IPS DF 6.9 (cell line): Measurements from ENCODE around the gene HEATR1.
"Not testable (repeated sequence)": the region's sequence is repeated elsewhere in the genome, so short reads cannot be mapped to it uniquely, and the experiment has no call there.

ENCODE experiments used
- DNase-seq: peaks from one replicate; pipeline ENCODE4 v3.0.0-alpha.2; 2013; ENCODE audit warnings: low read depth, low spot score
- H3K27ac ChIP-seq: one replicate; pipeline ENCODE4 v1.5.1; 2013; ENCODE audit warnings: low read length, control low read depth
- H3K27me3 ChIP-seq: 2 replicates; pipeline ENCODE4 v1.6.1; 2013; ENCODE audit warnings: mild to moderate bottlenecking, low read length; ENCODE audit not compliant: control insufficient read depth, insufficient read depth
- H3K36me3 ChIP-seq: 2 replicates; pipeline ENCODE4 v1.6.1; 2013; ENCODE audit warnings: low read length; ENCODE audit not compliant: control insufficient read depth, insufficient read depth
- H3K4me1 ChIP-seq: 2 replicates; pipeline ENCODE4 v1.6.1; 2013; ENCODE audit warnings: low read length; ENCODE audit not compliant: control insufficient read depth, insufficient read depth
- H3K4me3 ChIP-seq: 2 replicates; pipeline ENCODE4 v1.5.1; 2013; ENCODE audit warnings: mild to moderate bottlenecking, low read length
- H3K9me3 ChIP-seq: 2 replicates; pipeline ENCODE4 v1.6.1; 2013; ENCODE audit warnings: low read length, inconsistent platforms; ENCODE audit not compliant: control insufficient read depth, insufficient read depth
- WGBS: extraction: QIAGEN DNeasy Blood & Tissue Kit; methylation state at CpG from one replicate; pipeline ENCODE4 v1.1.7; 2013; ENCODE audit warnings: mixed read lengths, missing lambda C conversion rate; ENCODE audit not compliant: insufficient read length, insufficient coverage; 5-methylcytosine and 5-hydroxymethylcytosine counted together

The HEATR1 gene

DNA sequence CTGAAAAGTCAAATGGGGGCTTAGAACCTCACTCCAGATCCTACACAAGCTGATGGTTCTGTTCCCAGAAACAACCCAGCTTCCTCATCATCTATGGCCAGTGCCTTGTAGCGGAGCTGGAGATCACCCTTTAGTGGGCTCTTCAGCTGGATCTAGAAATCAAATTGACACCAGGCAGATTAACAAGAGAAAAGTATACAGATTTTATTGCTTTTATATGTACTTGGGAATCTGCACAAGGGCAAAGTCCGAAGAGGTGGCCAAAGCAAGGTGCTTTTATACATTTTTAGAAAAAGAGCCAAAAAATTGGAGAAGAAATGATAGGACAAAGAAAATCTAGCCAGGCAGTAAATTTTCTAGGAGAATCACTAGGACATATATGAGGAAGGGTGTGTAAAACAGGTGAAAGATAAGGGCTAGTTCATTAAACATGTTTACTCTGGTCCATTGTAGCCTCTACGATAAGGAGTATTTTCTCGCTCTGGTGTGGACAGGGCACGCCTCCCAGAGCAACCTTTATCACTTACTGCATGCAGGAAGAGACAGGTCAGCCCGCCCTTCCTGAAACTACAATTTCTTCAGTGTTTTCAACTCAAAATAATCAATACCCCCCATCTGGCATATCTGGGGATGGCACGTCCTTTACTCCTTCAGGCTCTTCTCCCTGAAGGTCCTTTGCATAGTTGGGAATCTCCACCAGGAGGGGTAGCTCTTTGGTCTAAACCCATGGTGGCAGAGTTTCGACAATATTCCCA is 94.5 kb downstream of the HEATR1 start:
- H3K9me3 ChIP-seq = no peaks in the 10 kb centered on the region
- H3K27ac ChIP-seq = no peak overlapping the region
- WGBS = no CpG with 5 or more reads among the region's 8 CpGs
- H3K36me3 ChIP-seq = no peaks in the 10 kb centered on the region
- H3K4me1 ChIP-seq = no peaks in the 10 kb centered on the region
- H3K27me3 ChIP-seq = no peaks in the 10 kb centered on the region
- no peak for DNase-seq
- no peak overlapping the region for H3K4me3 ChIP-seq

DNA sequence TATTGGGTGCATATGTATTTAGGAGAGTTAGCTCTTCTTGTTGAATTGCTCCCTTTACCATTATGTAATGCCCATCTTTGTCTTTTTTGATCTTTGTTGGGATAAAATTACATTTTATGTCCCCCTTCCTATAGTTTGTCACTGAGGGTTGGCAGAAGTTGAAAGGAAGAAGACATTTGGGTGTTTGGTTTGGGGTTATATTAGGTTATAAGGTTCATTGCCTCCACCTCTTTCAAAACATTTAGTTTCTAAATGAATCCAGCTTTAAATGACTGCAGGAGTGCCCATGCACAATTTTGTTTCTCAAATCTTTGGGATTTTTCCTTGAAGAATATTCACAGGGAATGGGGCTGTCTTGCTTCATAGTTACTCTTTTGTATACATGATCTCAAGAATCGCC is 95.1 kb downstream of the HEATR1 start:
- Histone ChIP-seq H3K9me3 (no peaks in the 10 kb centered on the region), H3K4me1 (no peaks in the 10 kb centered on the region), H3K27me3 (no peaks in the 10 kb centered on the region), H3K4me3 (no peak overlapping the region), H3K36me3 (no peaks in the 10 kb centered on the region), H3K27ac (no peak overlapping the region)
- no peak for DNase-seq
- no CpG with 5 or more reads among the region's 1 CpG for WGBS

DNA sequence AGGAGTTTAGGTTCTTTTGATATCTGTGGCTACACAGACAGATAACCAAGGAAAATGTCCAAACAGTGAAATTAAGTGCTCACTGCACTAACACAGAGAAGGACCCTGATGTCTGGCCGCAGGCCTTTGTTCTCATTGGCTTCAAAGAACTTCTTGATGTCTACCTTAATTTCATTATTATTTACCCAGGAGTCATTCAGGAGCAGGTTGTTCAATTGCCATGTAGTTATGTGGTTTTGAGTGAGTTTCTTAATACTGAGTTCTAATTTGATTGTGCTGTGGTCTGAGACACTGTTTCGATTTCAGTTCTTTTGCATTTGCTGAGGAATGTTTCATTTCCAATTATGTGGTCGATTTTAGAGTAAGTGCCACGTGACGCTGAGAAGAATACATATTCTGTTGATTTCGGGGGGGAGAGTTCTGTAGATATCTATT is 95.7 kb downstream of the HEATR1 start:
- no peaks in the 10 kb centered on the region for H3K27me3 ChIP-seq
- no peak overlapping the region for H3K4me3 ChIP-seq
- no peak overlapping the region for H3K27ac ChIP-seq
- WGBS = no CpG with 5 or more reads among the region's 6 CpGs
- H3K36me3 ChIP-seq = no peaks in the 10 kb centered on the region
- H3K4me1 ChIP-seq = no peaks in the 10 kb centered on the region
- H3K9me3 ChIP-seq = no peaks in the 10 kb centered on the region
- no peak for DNase-seq

DNA sequence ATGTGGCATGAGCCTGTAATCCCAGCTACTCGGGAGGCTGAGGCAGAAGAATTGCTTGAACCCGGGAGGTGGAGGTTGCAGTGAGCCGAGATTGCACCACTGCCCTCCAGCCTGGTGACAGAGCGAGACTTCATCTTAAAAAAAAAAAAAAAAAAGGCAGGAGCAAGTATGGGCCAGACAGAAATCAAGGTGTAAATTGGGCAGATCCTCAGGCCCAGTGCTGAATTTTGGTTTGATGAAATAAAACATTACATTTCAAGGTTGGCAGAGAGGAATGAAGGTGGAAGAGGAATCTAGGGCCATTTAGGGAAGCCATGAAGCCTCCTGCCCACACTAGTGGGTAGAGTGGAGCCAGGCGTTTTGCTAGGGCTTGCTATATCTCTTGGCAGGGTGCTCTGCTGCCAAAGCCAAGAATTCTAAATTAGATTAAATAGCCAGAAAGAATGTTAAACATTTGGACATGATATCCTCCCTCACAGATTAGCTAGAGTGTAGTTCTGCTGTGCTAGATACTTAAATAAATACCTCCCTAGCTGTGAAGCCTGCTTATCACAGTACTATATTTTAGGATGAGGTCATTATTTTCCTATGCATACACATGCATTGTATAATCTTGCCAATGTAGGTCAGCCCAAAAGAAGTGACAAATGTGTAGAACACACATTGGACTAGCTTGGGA is 97.2 kb downstream of the HEATR1 start:
- Histone ChIP-seq H3K4me1 (no peaks in the 10 kb centered on the region), H3K9me3 (no peaks in the 10 kb centered on the region), H3K27ac (no peak overlapping the region), H3K36me3 (no peaks in the 10 kb centered on the region), H3K4me3 (no peak overlapping the region), H3K27me3 (no peaks in the 10 kb centered on the region)
- no CpG with 5 or more reads among the region's 5 CpGs for WGBS
- DNase-seq = no peak

DNA sequence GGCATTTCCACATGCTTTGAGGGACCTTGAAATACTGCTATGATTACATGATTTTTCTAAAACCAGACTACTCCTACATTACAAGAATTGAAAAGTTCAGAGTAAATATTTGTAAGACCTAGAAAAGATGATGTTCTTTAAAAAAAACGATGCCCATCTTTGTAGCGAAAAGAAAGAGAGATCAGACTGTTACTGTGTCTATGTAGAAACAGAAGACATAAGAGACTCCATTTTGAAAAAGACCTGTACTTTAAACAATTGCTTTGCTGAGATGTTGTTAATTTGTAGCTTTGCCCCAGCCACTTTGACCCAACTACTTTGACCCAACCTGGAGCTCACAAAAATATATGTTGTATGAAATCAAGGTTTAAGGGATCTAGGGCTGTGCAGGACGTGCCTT is 100.0 kb downstream of the HEATR1 start:
- H3K4me3 ChIP-seq, H3K36me3 ChIP-seq, DNase-seq, H3K27me3 ChIP-seq, H3K27ac ChIP-seq, H3K9me3 ChIP-seq, H3K4me1 ChIP-seq: not testable (repeated sequence)
- WGBS = no CpG with 5 or more reads among the region's 3 CpGs

DNA sequence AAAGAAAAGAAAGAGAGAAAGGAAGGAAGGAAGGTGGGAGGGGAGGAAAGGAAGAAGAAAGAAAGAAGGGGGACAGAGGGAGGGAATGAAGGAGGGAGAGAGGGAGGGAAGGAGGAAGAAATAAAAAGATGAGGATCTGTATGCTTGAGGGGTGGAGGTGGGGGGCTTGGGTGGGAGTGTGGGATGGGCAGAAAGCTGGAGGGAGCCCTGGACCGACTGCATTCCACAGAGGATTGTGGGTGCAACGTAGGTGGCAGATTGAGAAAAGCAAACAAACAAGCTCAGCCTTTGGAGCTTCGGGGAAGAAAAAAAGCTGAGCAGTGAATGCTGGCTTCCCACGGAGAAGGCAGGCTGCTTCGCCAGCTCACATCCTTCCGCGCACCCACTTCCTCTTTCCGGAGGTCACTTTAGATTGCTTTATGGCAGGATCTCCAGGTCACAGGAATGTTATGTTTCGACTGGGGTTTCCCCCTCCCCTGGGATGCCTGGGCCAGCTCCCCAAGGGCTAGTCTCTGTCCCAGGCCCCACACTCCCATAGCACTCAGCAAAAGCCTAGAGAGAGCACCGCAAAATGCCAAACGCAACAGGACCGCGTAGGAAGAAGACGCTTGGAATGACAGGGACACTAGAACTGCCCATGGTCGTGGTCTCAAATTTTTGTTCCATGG is 101.2 kb downstream of the HEATR1 start:
- H3K4me3 ChIP-seq = no peak overlapping the region
- no peaks in the 10 kb centered on the region for H3K9me3 ChIP-seq
- H3K27ac ChIP-seq = no peak overlapping the region
- no CpG with 5 or more reads among the region's 15 CpGs for WGBS
- no peak for DNase-seq
- H3K27me3 ChIP-seq = no peaks in the 10 kb centered on the region
- no peaks in the 10 kb centered on the region for H3K36me3 ChIP-seq
- H3K4me1 ChIP-seq = no peaks in the 10 kb centered on the region

DNA sequence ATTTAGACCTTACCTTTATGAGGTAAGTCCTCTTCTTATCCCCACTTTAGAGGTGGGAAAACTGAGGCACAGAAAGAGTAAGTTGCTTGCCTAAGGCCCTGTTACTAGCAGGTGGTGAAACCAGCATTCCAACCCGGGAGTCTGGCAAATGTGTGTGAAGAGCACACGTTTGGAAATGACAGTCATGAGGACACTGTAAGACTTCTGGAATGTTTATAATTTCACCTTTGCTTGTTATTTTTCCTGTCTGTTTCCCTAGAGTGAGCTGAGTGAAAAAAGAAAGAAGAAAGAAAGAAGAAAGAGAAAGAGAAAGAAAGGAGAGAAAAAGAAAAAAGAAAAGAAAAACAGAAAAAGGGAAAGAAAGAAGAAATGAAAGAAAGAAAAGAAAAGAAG is 101.7 kb downstream of the HEATR1 start:
- Histone ChIP-seq H3K4me3 (no peak overlapping the region), H3K36me3 (no peaks in the 10 kb centered on the region), H3K4me1 (no peaks in the 10 kb centered on the region), H3K27ac (no peak overlapping the region), H3K27me3 (no peaks in the 10 kb centered on the region), H3K9me3 (no peaks in the 10 kb centered on the region)
- WGBS = no CpG with 5 or more reads among the region's 2 CpGs
- no peak for DNase-seq

DNA sequence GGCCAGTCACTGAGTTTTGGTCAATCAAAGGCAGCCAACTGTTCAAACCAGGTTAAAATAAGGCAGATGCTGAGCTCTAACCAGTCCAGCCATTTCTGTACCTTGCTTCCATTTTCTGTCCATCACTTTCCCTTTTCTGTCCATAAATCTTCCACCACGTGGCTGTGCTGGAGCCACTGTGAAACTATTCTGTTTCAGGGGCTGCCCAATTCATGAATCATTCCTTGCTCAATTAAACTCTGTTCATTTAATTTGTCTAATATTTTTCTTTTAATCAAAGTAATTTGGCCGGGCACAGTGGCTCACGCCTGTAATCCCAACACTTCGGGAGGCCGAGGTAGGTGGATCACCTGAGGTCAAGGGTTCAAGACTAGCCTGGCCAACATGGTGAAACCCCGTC is 103.2 kb downstream of the HEATR1 start:
- Histone ChIP-seq H3K36me3 (no peaks in the 10 kb centered on the region), H3K27ac (no peak overlapping the region), H3K4me1 (no peaks in the 10 kb centered on the region), H3K4me3 (no peak overlapping the region), H3K27me3 (no peaks in the 10 kb centered on the region), H3K9me3 (no peaks in the 10 kb centered on the region)
- no peak for DNase-seq
- WGBS = no CpG with 5 or more reads among the region's 6 CpGs
